ENCODE measurements around the gene RPTOR. TPM values are rescaled to one million over a fixed set of nuclear protein-coding genes. Genes with fewer than 3 reads are reported as not detected.
A peak's percentile ranks its signal among the peaks of the same experiment; 100 is the strongest.

The RPTOR gene
- polyA plus RNA-seq, 1 experiment, result 10.8 TPM

DNA sequence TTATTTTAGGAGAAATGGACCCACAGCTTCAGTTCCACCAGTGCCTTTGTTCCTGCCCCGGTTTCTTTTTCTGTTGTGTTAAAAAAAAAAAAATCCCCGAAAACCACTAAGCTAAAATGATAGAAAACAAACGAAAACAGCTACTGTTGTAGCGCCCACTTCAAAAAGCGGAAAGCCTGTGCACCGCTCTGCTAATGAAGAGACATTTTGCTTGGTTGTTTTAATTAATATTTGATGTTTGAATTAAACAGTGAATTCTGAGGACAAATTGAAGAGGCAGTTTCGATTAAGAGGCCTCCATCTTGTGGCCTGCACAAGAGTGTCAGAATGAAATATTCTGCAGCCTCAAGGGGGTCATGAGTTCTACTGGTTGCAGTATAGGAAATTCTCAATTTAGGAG, 186.7 kb downstream of the RPTOR start:
- no peak for DNase-seq (ENCODE audit: low read depth)
- no peak overlapping the region for H3K4me3 ChIP-seq (ENCODE audit: low read depth, low read length)
- ChIA-PET POLR2A (no interaction called here), CTCF (no interaction called here)
- TF ChIP-seq, protein P1, sequence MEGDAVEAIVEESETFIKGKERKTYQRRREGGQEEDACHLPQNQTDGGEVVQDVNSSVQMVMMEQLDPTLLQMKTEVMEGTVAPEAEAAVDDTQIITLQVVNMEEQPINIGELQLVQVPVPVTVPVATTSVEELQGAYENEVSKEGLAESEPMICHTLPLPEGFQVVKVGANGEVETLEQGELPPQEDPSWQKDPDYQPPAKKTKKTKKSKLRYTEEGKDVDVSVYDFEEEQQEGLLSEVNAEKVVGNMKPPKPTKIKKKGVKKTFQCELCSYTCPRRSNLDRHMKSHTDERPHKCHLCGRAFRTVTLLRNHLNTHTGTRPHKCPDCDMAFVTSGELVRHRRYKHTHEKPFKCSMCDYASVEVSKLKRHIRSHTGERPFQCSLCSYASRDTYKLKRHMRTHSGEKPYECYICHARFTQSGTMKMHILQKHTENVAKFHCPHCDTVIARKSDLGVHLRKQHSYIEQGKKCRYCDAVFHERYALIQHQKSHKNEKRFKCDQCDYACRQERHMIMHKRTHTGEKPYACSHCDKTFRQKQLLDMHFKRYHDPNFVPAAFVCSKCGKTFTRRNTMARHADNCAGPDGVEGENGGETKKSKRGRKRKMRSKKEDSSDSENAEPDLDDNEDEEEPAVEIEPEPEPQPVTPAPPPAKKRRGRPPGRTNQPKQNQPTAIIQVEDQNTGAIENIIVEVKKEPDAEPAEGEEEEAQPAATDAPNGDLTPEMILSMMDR (IDR thresholded peaks at IDR 0.05; ENCODE audit: insufficient read depth, low read depth, low read length), result no peak
- H3K27me3 ChIP-seq (ENCODE audit: control insufficient read depth, insufficient read depth, low read length), result no peaks in the 10 kb centered on the region
- H3K36me3 ChIP-seq (ENCODE audit: control insufficient read depth, insufficient read depth, low read length), result 0 out of 2 replicates have a peak, but pooled peaks cover 1% of the 10 kb centered on the region

DNA sequence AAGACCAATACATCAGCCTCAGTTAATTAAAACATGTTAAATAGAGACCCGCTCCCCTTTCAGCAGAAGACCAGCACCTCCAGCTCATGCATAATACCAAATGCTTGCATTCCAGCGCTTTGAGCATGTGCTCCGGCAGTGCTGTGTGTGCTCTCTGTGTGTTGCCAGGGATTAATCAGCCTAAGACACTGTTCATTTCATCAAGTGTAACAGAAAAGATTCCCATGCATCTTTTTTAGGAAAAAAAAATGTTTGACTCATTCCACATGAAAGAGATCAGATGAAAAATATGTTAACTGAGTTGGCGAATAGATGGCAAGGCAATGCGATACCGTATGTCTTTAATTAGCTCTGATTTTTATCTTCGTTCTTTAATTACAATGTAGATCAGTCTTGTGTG, 187.6 kb downstream of the RPTOR start:
- ChIA-PET CTCF (interaction anchor here (0.8 kb wide), 1 partner anchor 19 kb away, joined by 7 read pairs; no protein-coding TSS in a partner anchor), POLR2A (interaction anchor here (0.7 to 0.8 kb wide), 2 partner anchors 26 to 278 kb away, joined by 3 to 4 read pairs; no protein-coding TSS in a partner anchor)
- TF ChIP-seq, protein P1 (IDR thresholded peaks at IDR 0.05; ENCODE audit: insufficient read depth, low read depth, low read length), result no peak
- no peaks in the 10 kb centered on the region for H3K27me3 ChIP-seq (ENCODE audit: control insufficient read depth, insufficient read depth, low read length)
- DNase-seq (ENCODE audit: low read depth), result peak; percentile 60
- no peak overlapping the region for H3K4me3 ChIP-seq (ENCODE audit: low read depth, low read length)
- 0 out of 2 replicates have a peak, but pooled peaks cover 1% of the 10 kb centered on the region for H3K36me3 ChIP-seq (ENCODE audit: control insufficient read depth, insufficient read depth, low read length)

DNA sequence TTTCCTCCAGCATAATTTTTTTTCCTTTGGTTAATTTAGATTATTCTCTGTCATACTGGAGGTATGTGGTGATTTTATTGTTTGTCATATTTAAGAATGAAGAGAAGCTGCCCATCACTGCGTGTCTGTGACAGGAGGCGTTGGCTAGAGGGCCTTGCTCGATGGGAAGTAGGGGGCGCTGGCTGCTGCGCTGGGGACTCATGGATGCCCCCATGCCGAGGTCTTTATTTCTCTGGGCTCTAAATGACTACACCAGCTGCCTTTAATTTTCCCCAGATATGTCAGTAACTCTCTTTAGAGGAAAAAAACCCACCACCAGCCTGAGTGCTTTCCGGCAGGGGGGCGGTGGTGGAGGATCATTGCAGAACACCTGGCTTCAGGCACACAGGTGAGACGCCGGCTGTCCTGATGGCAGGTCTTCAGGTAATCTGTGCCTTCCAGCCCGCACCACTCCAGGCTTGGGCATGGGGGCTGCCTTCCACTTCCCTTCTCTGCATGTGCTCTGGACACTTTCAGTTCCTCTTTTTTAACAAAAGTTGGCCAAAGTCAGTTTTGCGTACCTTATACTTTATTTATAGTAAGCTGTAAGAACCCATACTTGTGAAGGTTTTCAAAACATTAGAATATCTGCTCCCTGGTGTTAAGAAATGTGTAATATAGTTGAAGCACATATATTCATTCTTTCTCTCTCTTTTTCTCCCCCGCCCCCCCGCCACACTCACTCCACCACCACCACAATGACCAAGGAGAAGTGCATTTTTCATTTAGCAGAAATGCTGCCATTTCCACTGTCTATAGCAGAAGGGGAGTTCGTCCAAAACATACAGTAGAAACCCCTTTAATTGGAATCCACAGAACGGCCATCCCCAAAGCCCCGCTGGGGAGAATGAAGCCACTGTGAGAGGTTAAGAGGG, 192.7 kb downstream of the RPTOR start:
- POLR2A ChIA-PET, result no interaction called here
- Histone ChIP-seq H3K27me3 (ENCODE audit: control insufficient read depth, insufficient read depth, low read length) (no peaks in the 10 kb centered on the region), H3K36me3 (ENCODE audit: control insufficient read depth, insufficient read depth, low read length) (peaks cover 1% of the 10 kb centered on the region; the same call in 1 of the 2 replicates), H3K4me3 (ENCODE audit: low read depth, low read length) (no peak overlapping the region)
- DNase-seq (ENCODE audit: low read depth), result no peak
- CTCF ChIA-PET, result interaction anchor here (0.6 to 1.0 kb wide), 2 partner anchors 10 to 201 kb away, joined by 3 read pairs; no protein-coding TSS in a partner anchor
- TF ChIP-seq, protein P1 (IDR thresholded peaks at IDR 0.05; ENCODE audit: insufficient read depth, low read depth, low read length), result no peak

DNA sequence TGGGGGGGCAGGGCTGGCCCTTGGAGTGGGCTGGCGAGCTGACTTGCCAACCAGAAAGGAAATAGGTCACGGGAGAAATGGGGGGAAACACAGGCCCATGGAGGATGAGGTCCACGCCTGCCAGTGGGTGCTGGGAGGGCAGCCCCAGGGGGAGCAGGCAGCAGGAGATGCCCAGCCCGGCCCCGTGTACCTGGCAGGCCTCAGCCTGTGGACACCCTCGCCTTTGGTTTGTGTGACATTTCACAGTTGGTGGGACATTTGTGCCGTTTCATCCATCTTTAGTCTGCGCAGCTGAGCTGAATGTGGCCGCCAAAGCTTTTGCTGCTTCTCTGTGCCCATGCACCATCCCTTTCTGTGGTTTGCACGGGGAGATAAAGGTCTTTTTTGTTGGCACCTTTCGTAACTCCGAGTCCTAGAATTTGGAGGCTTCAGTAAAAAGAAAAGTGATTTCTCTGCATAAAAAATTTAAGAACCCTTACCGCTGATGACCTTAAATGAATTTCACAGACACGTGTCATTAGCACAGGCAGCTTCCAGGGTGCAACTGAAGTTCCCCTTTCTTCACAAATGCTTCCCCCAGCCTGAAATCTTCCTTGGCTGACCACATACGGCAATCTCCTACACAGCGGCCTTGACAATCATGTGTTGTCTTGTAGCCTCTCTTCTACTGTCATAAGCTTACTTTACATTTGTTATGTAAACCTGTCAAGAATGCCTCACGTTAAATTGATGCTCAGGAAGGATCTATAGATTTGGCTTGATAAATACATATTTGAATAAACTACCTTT, 193.6 kb downstream of the RPTOR start:
- TF ChIP-seq, protein P1 (IDR thresholded peaks at IDR 0.05; ENCODE audit: insufficient read depth, low read depth, low read length), result no peak
- H3K4me3 ChIP-seq (ENCODE audit: low read depth, low read length), result no peak overlapping the region
- peaks cover 1% of the 10 kb centered on the region; the same call in 1 of the 2 replicates for H3K36me3 ChIP-seq (ENCODE audit: control insufficient read depth, insufficient read depth, low read length)
- CTCF ChIA-PET, result interaction anchor here (1.0 kb wide), 1 partner anchor 9 kb away, joined by 3 read pairs; no protein-coding TSS in a partner anchor
- no peak for DNase-seq (ENCODE audit: low read depth)
- POLR2A ChIA-PET, result no interaction called here
- H3K27me3 ChIP-seq (ENCODE audit: control insufficient read depth, insufficient read depth, low read length), result no peaks in the 10 kb centered on the region

Data from BJ (cell line).